ENCODE measurements around the gene C1QTNF8. TPM values are rescaled to one million over a fixed set of nuclear protein-coding genes. Genes with fewer than 3 reads are reported as not detected.

C1QTNF8 gene
- polyA plus RNA-seq, 1 donor (not counting 4 experiments of a cell fraction or from before 2014, with no cell fraction given) = not detected

GRCh38 chr16:1123525-1124230, 27.6 kb upstream of the C1QTNF8 start:
- dilution Hi-C loops (cut with MboI; ENCODE audit: extremely low pct_ligation_motif_present, low sequenced_read_pairs) = no loop called here
- FAIRE-seq = no peak

GRCh38 chr16:1122398-1122765, 26.3 kb upstream of the C1QTNF8 start:
- Histone ChIP-seq H3K79me2 (ENCODE audit: control insufficient read depth, insufficient read depth, low read length) (no peaks in the 10 kb centered on the region), H3K4me1 (ENCODE audit: control insufficient read depth, extremely low read depth, insufficient read depth, low read length) (no peaks in the 10 kb centered on the region), H3K4me3 (ENCODE audit: control insufficient read depth in 2 of 3, extremely low read depth in 1 of 3, insufficient read depth in 2 of 3, low read depth in 1 of 3, low read length in 3 of 3) (no peak overlapping the region), H3K27me3 (ENCODE audit: control insufficient read depth, extremely low read depth, insufficient read depth, low read length) (peaks cover 12% of the 10 kb centered on the region), H2AFZ (ENCODE audit: control insufficient read depth, low read length) (no peak overlapping the region), H4K20me1 (ENCODE audit: control insufficient read depth, extremely low read depth, insufficient read depth, low read length) (no peaks in the 10 kb centered on the region), H3K4me2 (ENCODE audit: control insufficient read depth, extremely low read depth, insufficient read depth, low read depth, low read length) (no peak overlapping the region), H3K9me3 (ENCODE audit: control insufficient read depth, low read depth, low read length) (no peaks in the 10 kb centered on the region), H3K27ac (ENCODE audit: control insufficient read depth, insufficient read depth, low read length) (no peak overlapping the region), H3K9me1 (ENCODE audit: control insufficient read depth, extremely low read depth, insufficient read depth, low read length) (no peaks in the 10 kb centered on the region), H3K36me3 (ENCODE audit: control insufficient read depth in 2 of 2, extremely low read depth in 1 of 2, insufficient read depth in 2 of 2, low read length in 2 of 2) (no peaks in the 10 kb centered on the region), H3K9ac (ENCODE audit: control insufficient read depth, extremely low read depth, insufficient read depth, low read length) (no peak overlapping the region)
- DNase-seq (ENCODE audit: low read depth, low spot score) (no peak), FAIRE-seq (no peak)
- dilution Hi-C loops (cut with MboI; ENCODE audit: extremely low pct_ligation_motif_present, low sequenced_read_pairs) = no loop called here
- TF ChIP-seq CTCF (optimal IDR thresholded peaks at IDR 0.05 in 1 of 3, IDR thresholded peaks at IDR 0.05 in 1 of 3, conservative IDR thresholded peaks at IDR 0.05 in 1 of 3; ENCODE audit: extremely low read depth in 1 of 3, insufficient read depth in 2 of 3, low read length in 3 of 3) (no peak), EZH2 (IDR thresholded peaks at IDR 0.05; ENCODE audit: low read length) (no peak)

More at GRCh38 chr16:1123525-1124230, 27.6 kb upstream of the C1QTNF8 start:
- TF ChIP-seq EZH2 (IDR thresholded peaks at IDR 0.05; ENCODE audit: low read length) (no peak), CTCF (optimal IDR thresholded peaks at IDR 0.05 in 1 of 3, IDR thresholded peaks at IDR 0.05 in 1 of 3, conservative IDR thresholded peaks at IDR 0.05 in 1 of 3; ENCODE audit: extremely low read depth in 1 of 3, insufficient read depth in 2 of 3, low read length in 3 of 3) (no peak)
- no peaks in the 10 kb centered on the region for H3K9me3 ChIP-seq (ENCODE audit: control insufficient read depth, low read depth, low read length)
- no peaks in the 10 kb centered on the region for H4K20me1 ChIP-seq (ENCODE audit: control insufficient read depth, extremely low read depth, insufficient read depth, low read length)
- H3K9me1 ChIP-seq (ENCODE audit: control insufficient read depth, extremely low read depth, insufficient read depth, low read length) = no peaks in the 10 kb centered on the region
- H3K79me2 ChIP-seq (ENCODE audit: control insufficient read depth, insufficient read depth, low read length) = no peaks in the 10 kb centered on the region
- peaks cover 12% of the 10 kb centered on the region for H3K27me3 ChIP-seq (ENCODE audit: control insufficient read depth, extremely low read depth, insufficient read depth, low read length)
- H2AFZ ChIP-seq (ENCODE audit: control insufficient read depth, low read length) = no peak overlapping the region
- no peak overlapping the region for H3K9ac ChIP-seq (ENCODE audit: control insufficient read depth, extremely low read depth, insufficient read depth, low read length)
- H3K4me1 ChIP-seq (ENCODE audit: control insufficient read depth, extremely low read depth, insufficient read depth, low read length) = no peaks in the 10 kb centered on the region
- no peak overlapping the region for H3K27ac ChIP-seq (ENCODE audit: control insufficient read depth, insufficient read depth, low read length)
- no peak overlapping the region for H3K4me2 ChIP-seq (ENCODE audit: control insufficient read depth, extremely low read depth, insufficient read depth, low read depth, low read length)
- no peak overlapping the region for H3K4me3 ChIP-seq (ENCODE audit: control insufficient read depth in 2 of 3, extremely low read depth in 1 of 3, insufficient read depth in 2 of 3, low read depth in 1 of 3, low read length in 3 of 3)
- DNase-seq (ENCODE audit: low read depth, low spot score) = no peak
- H3K36me3 ChIP-seq (ENCODE audit: control insufficient read depth in 2 of 2, extremely low read depth in 1 of 2, insufficient read depth in 2 of 2, low read length in 2 of 2) = no peaks in the 10 kb centered on the region
